Type B pancreatic cell (in vitro differentiated cells): ENCODE data around the gene KRT85. TPM values are rescaled to one million over a fixed set of nuclear protein-coding genes. Genes with fewer than 3 reads are reported as not detected.

Source experiments
- DNase-seq: peaks from one replicate; pipeline ENCODE4 v3.0.0; 2021; ENCODE audit warnings: mixed read lengths; ENCODE audit not compliant: unreplicated experiment; ENCODE audit errors: extremely low spot score
- H3K27ac Mint-ChIP-seq: 2 replicates; pipeline ENCODE4 v1.8.0; 2021; ENCODE audit warnings: mild to moderate bottlenecking, mixed read lengths
- H3K27me3 Mint-ChIP-seq: 2 replicates; pipeline ENCODE4 v1.8.0; 2021; ENCODE audit warnings: mixed read lengths
- H3K36me3 Mint-ChIP-seq: 2 replicates; pipeline ENCODE4 v1.8.0; 2021; ENCODE audit warnings: mixed read lengths
- H3K4me1 Mint-ChIP-seq: one replicate; pipeline ENCODE4 v1.8.0; 2021; ENCODE audit warnings: mixed read lengths; ENCODE audit not compliant: unreplicated experiment
- H3K4me3 Mint-ChIP-seq: 2 replicates; pipeline ENCODE4 v1.8.0; 2021; ENCODE audit warnings: mild to moderate bottlenecking, mixed read lengths
- H3K9me3 Mint-ChIP-seq: 2 replicates; pipeline ENCODE4 v1.8.0; 2021; ENCODE audit warnings: mixed read lengths
- CTCF ChIP-seq: fragments of 200-600 bp; sonication (generic); conservative IDR thresholded peaks from 2 replicates; pipeline ENCODE4 v1.5.0; 2021; ENCODE audit warnings: antibody characterized with exemption, mild to moderate bottlenecking
- total RNA-seq: library from RNA; stranded (reverse); gene quantifications from 2 replicates; pipeline ENCODE4 v1.2.1, GENCODE V29; 2021; ENCODE audit warnings: low replicate concordance

The KRT85 gene
- total RNA-seq, 1 donor from 2014 or later: not detected

- no peak overlapping the region for H3K27ac Mint-ChIP-seq
- no peak overlapping the region for H3K4me3 Mint-ChIP-seq
- no peaks in the 10 kb centered on the region for H3K9me3 Mint-ChIP-seq
- peaks cover 57% of the 10 kb centered on the region for H3K27me3 Mint-ChIP-seq
- H3K36me3 Mint-ChIP-seq: no peaks in the 10 kb centered on the region
- DNase-seq: no peak
- TF ChIP-seq CTCF: no peak
- H3K4me1 Mint-ChIP-seq: no peaks in the 10 kb centered on the region
Observed at GRCh38 chr12:52322069-52322468, 45.2 kb downstream of the KRT85 start.

DNA sequence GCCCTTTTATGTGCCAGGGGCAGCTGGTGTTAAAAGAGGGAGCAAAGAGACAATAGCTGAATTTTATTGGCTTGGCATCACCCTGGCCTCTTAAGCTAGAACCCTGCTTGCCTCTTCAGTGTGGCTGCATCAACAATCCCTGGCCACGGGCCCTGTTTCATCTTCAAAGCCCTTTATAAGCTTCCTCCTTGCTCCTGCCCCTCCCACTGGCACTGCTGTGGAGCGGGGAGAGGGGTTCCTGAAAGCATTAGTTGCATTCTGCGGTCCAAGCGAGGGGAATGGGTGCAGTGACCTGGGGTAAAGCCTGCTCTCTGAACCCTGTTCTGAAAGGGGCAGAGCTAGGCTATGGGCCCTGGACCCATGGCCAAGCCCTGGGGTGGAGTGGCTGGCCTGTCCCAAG is 45.9 kb downstream of the KRT85 start:
- H3K4me1 Mint-ChIP-seq: no peaks in the 10 kb centered on the region
- no peaks in the 10 kb centered on the region for H3K9me3 Mint-ChIP-seq
- TF ChIP-seq CTCF: no peak
- no peak overlapping the region for H3K27ac Mint-ChIP-seq
- peaks cover 54% of the 10 kb centered on the region for H3K27me3 Mint-ChIP-seq
- no peak overlapping the region for H3K4me3 Mint-ChIP-seq
- DNase-seq: no peak
- H3K36me3 Mint-ChIP-seq: no peaks in the 10 kb centered on the region

- no peak for TF ChIP-seq CTCF
- DNase-seq: no peak
Observed at GRCh38 chr12:52320784-52321400, 46.4 kb downstream of the KRT85 start, which contains the start of gene KRT83. Gene KRT83 (minus strand): TSS chr12:52321398. CDS start chr12:52321335, 63 bp downstream.

GRCh38 chr12:52319097-52319496 is 48.2 kb downstream of the KRT85 start:
- H3K36me3 Mint-ChIP-seq: no peaks in the 10 kb centered on the region
- H3K27ac Mint-ChIP-seq: no peak overlapping the region
- DNase-seq: no peak
- H3K27me3 Mint-ChIP-seq: peaks cover 49% of the 10 kb centered on the region
- H3K4me1 Mint-ChIP-seq: no peaks in the 10 kb centered on the region
- no peak overlapping the region for H3K4me3 Mint-ChIP-seq
- TF ChIP-seq CTCF: no peak
- no peaks in the 10 kb centered on the region for H3K9me3 Mint-ChIP-seq

More at GRCh38 chr12:52320784-52321400, 46.4 kb downstream of the KRT85 start, which contains the start of gene KRT83:
- no peaks in the 10 kb centered on the region for H3K9me3 Mint-ChIP-seq
- no peaks in the 10 kb centered on the region for H3K36me3 Mint-ChIP-seq
- no peak within 1 kb of the TSS for H3K27ac Mint-ChIP-seq
- no peaks in the 10 kb centered on the region for H3K4me1 Mint-ChIP-seq
- no peak within 1 kb of the TSS for H3K4me3 Mint-ChIP-seq
- H3K27me3 Mint-ChIP-seq: peaks cover 54% of the 10 kb centered on the region

DNA sequence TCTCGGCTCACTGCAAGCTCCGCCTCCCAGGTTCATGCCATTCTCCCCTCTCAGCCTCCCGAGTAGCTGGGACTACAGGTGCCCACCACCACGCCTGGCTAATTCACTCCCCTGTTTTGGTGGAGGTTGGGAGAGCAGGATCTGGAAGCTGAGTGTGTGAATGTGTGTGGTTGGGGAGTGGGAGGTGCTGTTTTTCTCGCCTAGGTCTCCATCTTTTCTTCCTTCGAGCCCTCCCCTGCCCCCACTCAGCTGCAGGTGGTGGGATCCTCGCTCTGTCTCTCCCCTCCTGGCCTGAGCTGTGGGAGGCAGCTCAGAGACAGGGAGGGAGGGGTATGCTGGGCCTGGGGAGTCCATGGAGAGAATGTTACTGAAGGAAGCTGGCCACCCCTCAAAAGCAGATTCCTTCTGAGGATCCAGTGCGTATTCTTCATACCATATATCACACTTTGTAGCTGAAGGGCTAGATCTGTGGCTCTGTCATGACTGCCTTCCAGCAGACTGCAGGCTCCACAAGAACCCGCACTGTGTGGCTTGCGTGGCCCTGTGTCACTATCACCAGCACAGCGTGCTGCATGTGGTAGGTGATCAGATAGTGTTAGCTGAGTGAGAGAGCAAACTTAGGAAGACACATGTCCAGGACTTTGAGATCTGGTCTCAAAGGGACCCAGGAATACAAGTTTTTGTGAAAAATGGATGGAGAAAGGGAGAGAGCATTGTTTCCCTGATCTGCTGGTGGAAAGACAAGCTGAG is 48.9 kb downstream of the KRT85 start:
- H3K4me3 Mint-ChIP-seq: no peak overlapping the region
- H3K9me3 Mint-ChIP-seq: no peaks in the 10 kb centered on the region
- H3K4me1 Mint-ChIP-seq: no peaks in the 10 kb centered on the region
- DNase-seq: no peak
- peaks cover 55% of the 10 kb centered on the region for H3K27me3 Mint-ChIP-seq
- H3K36me3 Mint-ChIP-seq: no peaks in the 10 kb centered on the region
- no peak for TF ChIP-seq CTCF
- no peak overlapping the region for H3K27ac Mint-ChIP-seq
